ENCODE results near the gene CYP20A1. TPM values are rescaled to one million over a fixed set of nuclear protein-coding genes. Genes with fewer than 3 reads are reported as not detected.
A peak's percentile ranks its signal among the peaks of the same experiment; 100 is the strongest.
"Not testable (repeated sequence)": the region's sequence is repeated elsewhere in the genome, so short reads cannot be mapped to it uniquely, and the experiment has no call there.

The CYP20A1 gene
- total RNA-seq (2022), result 14.5 and 15.9 TPM in 2 replicates
- percentile 71 among the genes with signal in this experiment for Bru-seq, nascent RNA
- percentile 74 among the genes with signal in this experiment for BruChase-seq, experiment 1, labeled RNA remaining after a 6-hour chase
- BruChase-seq, experiment 2, labeled RNA remaining after a 2-hour chase, result percentile 66 among the genes with signal in this experiment
- long read RNA-seq, transcript CYP20A1-201 (13 exons, 1,949 nt), result major isoform, 24 of 39 reads
- long read RNA-seq, partial matches to known transcripts, result 2 of 39 reads
- long read RNA-seq, other reads (novel, unspliced or antisense), result 9 of 39 reads

DNA sequence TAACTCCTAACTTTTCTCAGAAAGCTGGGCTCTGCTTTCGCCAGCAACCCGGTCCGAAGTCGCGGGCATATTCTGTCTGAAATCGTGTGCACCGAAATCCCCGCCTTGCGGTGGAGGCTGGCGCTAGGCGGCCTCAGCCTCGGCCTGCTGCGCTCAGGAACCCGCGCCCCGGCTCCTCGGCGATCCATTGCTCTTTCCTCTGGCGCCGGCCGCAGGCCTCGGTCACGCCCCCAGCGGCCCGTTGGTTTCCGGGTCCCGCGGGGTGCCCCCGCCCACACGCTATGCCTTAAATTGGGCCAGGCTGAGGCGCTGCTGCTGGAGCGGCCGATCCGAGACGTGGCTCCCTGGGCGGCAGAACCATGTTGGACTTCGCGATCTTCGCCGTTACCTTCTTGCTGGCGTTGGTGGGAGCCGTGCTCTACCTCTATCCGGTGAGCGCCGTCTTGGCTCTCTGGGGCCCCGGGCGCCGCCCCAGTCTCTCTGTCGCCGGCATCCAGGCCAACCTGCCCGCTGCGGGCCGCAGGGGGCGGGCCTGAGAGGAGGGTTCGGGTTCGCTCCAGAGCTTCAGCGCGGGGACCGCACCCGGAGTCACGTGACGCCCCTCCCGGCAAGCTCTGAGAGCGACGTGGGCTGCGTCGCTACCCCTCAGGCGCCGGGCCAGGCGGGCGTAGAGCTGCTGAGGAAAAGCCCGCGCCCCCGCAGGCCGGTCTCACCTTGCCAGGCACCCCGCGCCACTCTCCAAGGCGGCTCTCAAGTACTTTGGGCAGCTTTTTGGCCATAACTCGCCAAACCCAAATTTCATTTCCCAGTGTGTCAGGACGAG lies at the start of gene CYP20A1:
CYP20A1 (plus strand) TSS at position 315 of the 823 bp plus-strand sequence; CDS start at position 360, 45 bp downstream.
- Mint-ChIP-seq H3K4me3 (ENCODE audit: unreplicated experiment) (peak within 1 kb of the TSS; percentile 86), H3K9me3 (ENCODE audit: unreplicated experiment) (no peaks in the 10 kb centered on the region), H3K27ac (ENCODE audit: low read depth, unreplicated experiment) (peak within 1 kb of the TSS; percentile 96), H3K4me1 (ENCODE audit: insufficient read depth, unreplicated experiment) (peaks cover 14% of the 10 kb centered on the region), H3K27me3 (ENCODE audit: insufficient read depth, unreplicated experiment) (no peaks in the 10 kb centered on the region), H3K36me3 (ENCODE audit: insufficient read depth, unreplicated experiment) (peaks cover 6% of the 10 kb centered on the region)
- TSS peak; percentile 60 for BruUV-seq (replicated peaks)
- DNase-seq (ENCODE audit: unreplicated experiment), result peak; percentile 90
- intact Hi-C loops (cut with micrococcal nuclease), result loop anchor here (5.0 kb wide), 3 partner anchors 88 to 407 kb away; partner anchors contain the start of genes ABI2, CARF and WDR12
- no peak for TF ChIP-seq CTCF (IDR thresholded peaks at IDR 0.05; ENCODE audit: unreplicated experiment)
- ChIA-PET POLR2A (interaction anchor here (0.5 to 2.8 kb wide), 16 partner anchors 9 to 328 kb away, joined by 3 to 17 read pairs (median 6); partner anchors contain the start of genes ABI2, CARF, RAPH1 and WDR12), CTCF (interaction anchor here (0.6 to 5.6 kb wide), 13 partner anchors 10 to 653 kb away, joined by 3 to 26 read pairs (median 4); partner anchors contain the start of gene RAPH1)

GRCh38 chr2:203190547-203190946 lies 48.3 kb upstream of the CYP20A1 start:
- POLR2A ChIA-PET, result interaction anchor here (0.7 kb wide), 1 partner anchor 15 kb away, joined by 3 read pairs; no protein-coding TSS in a partner anchor

GRCh38 chr2:203191026-203191425 lies 47.8 kb upstream of the CYP20A1 start:
- H3K36me3 Mint-ChIP-seq (ENCODE audit: insufficient read depth, unreplicated experiment), result peaks cover 38% of the 10 kb centered on the region
- H3K27ac Mint-ChIP-seq (ENCODE audit: low read depth, unreplicated experiment); H3K4me3 Mint-ChIP-seq (ENCODE audit: unreplicated experiment); DNase-seq (ENCODE audit: unreplicated experiment); CTCF ChIA-PET; H3K4me1 Mint-ChIP-seq (ENCODE audit: insufficient read depth, unreplicated experiment); H3K27me3 Mint-ChIP-seq (ENCODE audit: insufficient read depth, unreplicated experiment); POLR2A ChIA-PET; intact Hi-C loops (cut with micrococcal nuclease); BruUV-seq (replicated peaks); H3K9me3 Mint-ChIP-seq (ENCODE audit: unreplicated experiment): not testable (repeated sequence)

More at GRCh38 chr2:203190547-203190946, 48.3 kb upstream of the CYP20A1 start:
- H3K4me3 Mint-ChIP-seq (ENCODE audit: unreplicated experiment); BruUV-seq (replicated peaks); intact Hi-C loops (cut with micrococcal nuclease); H3K9me3 Mint-ChIP-seq (ENCODE audit: unreplicated experiment); CTCF ChIA-PET; H3K4me1 Mint-ChIP-seq (ENCODE audit: insufficient read depth, unreplicated experiment); H3K27me3 Mint-ChIP-seq (ENCODE audit: insufficient read depth, unreplicated experiment); H3K27ac Mint-ChIP-seq (ENCODE audit: low read depth, unreplicated experiment); DNase-seq (ENCODE audit: unreplicated experiment): not testable (repeated sequence)
- peaks cover 35% of the 10 kb centered on the region for H3K36me3 Mint-ChIP-seq (ENCODE audit: insufficient read depth, unreplicated experiment)

DNA sequence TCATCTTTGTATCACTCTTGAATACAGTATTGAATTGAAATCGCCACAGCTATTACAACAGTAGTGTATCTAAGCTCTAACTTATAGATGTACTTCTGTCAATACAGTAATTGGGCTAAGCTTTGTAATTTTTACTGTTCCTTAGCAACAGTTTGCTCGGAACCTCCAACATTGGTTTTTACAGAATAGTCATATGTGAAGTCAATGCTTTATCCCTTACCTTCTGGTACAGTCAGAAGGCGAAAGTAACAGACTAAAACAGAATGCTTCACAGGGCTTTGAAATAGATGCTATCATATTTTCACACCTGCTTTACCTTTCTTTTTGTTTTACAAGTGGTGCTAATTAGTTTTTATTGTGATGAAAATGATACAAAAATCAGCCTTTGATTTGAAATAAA lies 46.9 kb upstream of the CYP20A1 start:
- intact Hi-C loops (cut with micrococcal nuclease), result no loop called here
- ChIA-PET POLR2A (no interaction called here), CTCF (no interaction called here)
- H3K27ac Mint-ChIP-seq (ENCODE audit: low read depth, unreplicated experiment), result no peak overlapping the region
- DNase-seq (ENCODE audit: unreplicated experiment), result no peak
- no peaks in the 10 kb centered on the region for H3K9me3 Mint-ChIP-seq (ENCODE audit: unreplicated experiment)
- no peak overlapping the region for H3K4me3 Mint-ChIP-seq (ENCODE audit: unreplicated experiment)
- H3K4me1 Mint-ChIP-seq (ENCODE audit: insufficient read depth, unreplicated experiment), result no peaks in the 10 kb centered on the region
- TF ChIP-seq CTCF (IDR thresholded peaks at IDR 0.05; ENCODE audit: unreplicated experiment), result no peak
- BruUV-seq (replicated peaks), result no TSS peak
- H3K27me3 Mint-ChIP-seq (ENCODE audit: insufficient read depth, unreplicated experiment), result no peaks in the 10 kb centered on the region
- H3K36me3 Mint-ChIP-seq (ENCODE audit: insufficient read depth, unreplicated experiment), result peaks cover 36% of the 10 kb centered on the region

Measured in MCF 10A (cell line).